GM11168 (cell line): ENCODE measurements around the gene CAPN9.
"Not testable (repeated sequence)": the region's sequence is repeated elsewhere in the genome, so short reads cannot be mapped to it uniquely, and the experiment has no call there.

Experiments used
- in situ Hi-C: fragments of 300-500 bp; cut with MboI; formaldehyde crosslinking; loops from one replicate; pipeline ENCODE4 v1.12.0; 2022; ENCODE audit warnings: low sequenced_read_pairs; ENCODE audit not compliant: unreplicated experiment

Gene CAPN9

GRCh38 chr1:230839173-230839572, 92.0 kb downstream of the CAPN9 start:
- in situ Hi-C loops = no loop called here

GRCh38 chr1:230842801-230843200, 95.6 kb downstream of the CAPN9 start:
- in situ Hi-C loops = no loop called here

GRCh38 chr1:230843503-230844309, 96.5 kb downstream of the CAPN9 start:
- in situ Hi-C loops = no loop called here

- in situ Hi-C loops = no loop called here
These were observed 97.4 kb downstream of the CAPN9 start for GRCh38 chr1:230844561-230844960.

- in situ Hi-C loops = not testable (repeated sequence)
These were observed 98.0 kb downstream of the CAPN9 start for GRCh38 chr1:230845184-230845583.

- in situ Hi-C loops = no loop called here
These were observed 101.0 kb downstream of the CAPN9 start for GRCh38 chr1:230848235-230848634.

GRCh38 chr1:230849451-230850224, 102.5 kb downstream of the CAPN9 start:
- in situ Hi-C loops = no loop called here

- in situ Hi-C loops = no loop called here
These were observed 103.4 kb downstream of the CAPN9 start for GRCh38 chr1:230850547-230850946.

GRCh38 chr1:230851291-230851691, 104.1 kb downstream of the CAPN9 start:
- in situ Hi-C loops = no loop called here
